IMR-90 (cell line): ENCODE data around the gene SYNE1. TPM values are rescaled to one million over a fixed set of nuclear protein-coding genes. Genes with fewer than 3 reads are reported as not detected.

Source experiments
- ATAC-seq: fragments of 200-7000 bp; cut with Tn5 transposase; 2 replicates; pipeline ENCODE4 v1.9.1; 2020; ENCODE audit warnings: low read depth, mild to moderate bottlenecking, moderate library complexity
- BruUV-seq: library from RNA; stranded (reverse); fragments of 400-500 nt; replicated peaks from 2 replicates; lab custom pipeline; 2021; lab: Mats Ljungman, UMichigan
- CTCF ChIA-PET: fragments of 300-600 bp; formaldehyde crosslinking; extraction: SDS; loops from one replicate; lab custom pipeline; 2021; ENCODE audit warnings: antibody characterized with exemption; lab: Yijun Ruan, JAX
- POLR2A ChIA-PET: fragments of 300-600 bp; sonication (Branson Sonifier 250); formaldehyde crosslinking; loops from one replicate; lab custom pipeline; 2022; ENCODE audit warnings: antibody characterized with exemption; ENCODE audit not compliant: unreplicated experiment; lab: Charles Lee
- DNase-seq: peaks from one replicate; pipeline ENCODE4 v3.0.0; 2013
- H2AFZ ChIP-seq: replicated peaks from 2 replicates; pipeline ENCODE3; 2013; ENCODE audit warnings: low read length, mild to moderate bottlenecking; ENCODE audit not compliant: poor library complexity
- H2AK5ac ChIP-seq: 2 replicates; pipeline ENCODE4 v1.6.1; 2013; ENCODE audit warnings: low read depth, low read length, inconsistent platforms
- H2AK9ac ChIP-seq: replicated peaks from 2 replicates; pipeline ENCODE3; 2013; ENCODE audit warnings: mild to moderate bottlenecking, low read depth, low read length, moderate library complexity; ENCODE audit not compliant: poor library complexity
- H2BK120ac ChIP-seq: 2 replicates; pipeline ENCODE4 v1.6.1; 2013; ENCODE audit warnings: low read depth, low read length, inconsistent platforms
- H2BK15ac ChIP-seq: 3 replicates; pipeline ENCODE4 v1.6.1; 2013; ENCODE audit warnings: low read depth, low read length, inconsistent platforms
- H2BK20ac ChIP-seq: 2 replicates; pipeline ENCODE4 v1.6.1; 2013; ENCODE audit warnings: low read depth, mild to moderate bottlenecking, inconsistent platforms, low read length, moderate library complexity
- H2BK5ac ChIP-seq: 2 replicates; pipeline ENCODE4 v1.6.1; 2013; ENCODE audit warnings: mild to moderate bottlenecking, low read depth, low read length, inconsistent platforms; ENCODE audit not compliant: poor library complexity, severe bottlenecking
- H3K14ac ChIP-seq: replicated peaks from 2 replicates; pipeline ENCODE4 v1.6.1; 2013; ENCODE audit warnings: low read depth, low read length, inconsistent platforms
- H3K18ac ChIP-seq: 2 replicates; pipeline ENCODE4 v1.6.1; 2013; ENCODE audit warnings: low read depth, low read length, control low read depth
- H3K23ac ChIP-seq: 2 replicates; pipeline ENCODE4 v1.6.1; 2013; ENCODE audit warnings: low read depth, low read length, inconsistent platforms
- H3K27ac ChIP-seq: 2 replicates; pipeline ENCODE4 v1.5.1; 2013; ENCODE audit warnings: mild to moderate bottlenecking, control low read depth, low read length; ENCODE audit not compliant: insufficient read depth
- H3K27me3 ChIP-seq: 2 replicates; pipeline ENCODE4 v1.6.1; 2013; ENCODE audit warnings: low read length; ENCODE audit not compliant: control insufficient read depth, insufficient read depth
- H3K36me3 ChIP-seq: 2 replicates; pipeline ENCODE4 v1.6.1; 2013; ENCODE audit warnings: low read length, mixed read lengths; ENCODE audit not compliant: control insufficient read depth, insufficient read depth
- H3K4ac ChIP-seq: 2 replicates; pipeline ENCODE4 v1.6.1; 2013; ENCODE audit warnings: low read depth, low read length, inconsistent platforms
- H3K4me1 ChIP-seq: 2 replicates; pipeline ENCODE4 v1.6.1; 2013; ENCODE audit warnings: low read length, mixed read lengths; ENCODE audit not compliant: control insufficient read depth, insufficient read depth
- H3K4me2 ChIP-seq: 2 replicates; pipeline ENCODE4 v1.6.1; 2013; ENCODE audit warnings: low read depth, mild to moderate bottlenecking, control low read depth, low read length, moderate library complexity
- H3K4me3 ChIP-seq: 2 replicates; pipeline ENCODE4 v1.5.1; 2013; ENCODE audit warnings: low read depth, mild to moderate bottlenecking, control low read depth, low read length, moderate library complexity; ENCODE audit not compliant: insufficient read depth
- H3K56ac ChIP-seq: 2 replicates; pipeline ENCODE4 v1.6.1; 2013; ENCODE audit warnings: low read length, inconsistent platforms; ENCODE audit not compliant: insufficient read depth; ENCODE audit errors: extremely low read depth
- H3K79me1 ChIP-seq, 2 experiments: 2 replicates each; pipeline ENCODE4 v1.6.1; 2013; ENCODE audit warnings: low read length in 2 of 2, inconsistent platforms in 1 of 2, low read depth in 1 of 2
- H3K9ac ChIP-seq: 2 replicates; pipeline ENCODE4 v1.6.1; 2013; ENCODE audit warnings: low read depth, low read length, control low read depth
- H3K9me1 ChIP-seq: 2 replicates; pipeline ENCODE4 v1.6.1; 2013; ENCODE audit warnings: low read length, inconsistent platforms; ENCODE audit not compliant: insufficient read depth
- H3K9me3 ChIP-seq: 2 replicates; pipeline ENCODE4 v1.6.1; 2013; ENCODE audit warnings: low read length; ENCODE audit not compliant: control insufficient read depth, insufficient read depth
- H4K20me1 ChIP-seq: 2 replicates; pipeline ENCODE4 v1.6.1; 2013; ENCODE audit warnings: low read length, inconsistent platforms; ENCODE audit not compliant: insufficient read depth
- H4K5ac ChIP-seq: 2 replicates; pipeline ENCODE4 v1.6.1; 2013; ENCODE audit warnings: mild to moderate bottlenecking, low read depth, low read length, control low read depth
- H4K8ac ChIP-seq, 2 experiments: 2 replicates each; pipeline ENCODE4 v1.6.1; 2013; ENCODE audit warnings: low read depth in 2 of 2, low read length in 2 of 2, control low read depth in 1 of 2, inconsistent platforms in 1 of 2
- H4K91ac ChIP-seq: 2 replicates; pipeline ENCODE4 v1.6.1; 2013; ENCODE audit warnings: low read depth, low read length, inconsistent platforms; ENCODE audit not compliant: insufficient read depth
- NFE2L2 ChIP-seq: fragments of 150-350 bp; IDR thresholded peaks from 2 replicates; pipeline ENCODE4 v1.6.1; 2016; ENCODE audit warnings: low read depth, mild to moderate bottlenecking, low read length
- RAD21 ChIP-seq: IDR thresholded peaks from 2 replicates; pipeline ENCODE4 v1.6.1; 2012; ENCODE audit warnings: low read length, improper control_type of control experiment
- RCOR1 ChIP-seq: IDR thresholded peaks from 2 replicates; pipeline ENCODE4 v1.6.1; 2012; ENCODE audit warnings: mild to moderate bottlenecking, low read length, improper control_type of control experiment; ENCODE audit not compliant: insufficient replicate concordance
- WGBS, 2 experiments: methylation state at CpG; one replicate each; pipeline versions ENCODE4 v1.1.5 to v1.1.7; 2013; ENCODE audit warnings: missing lambda C conversion rate in 2 of 2; ENCODE audit not compliant: insufficient read length in 1 of 2; ENCODE audit errors: extremely low coverage in 2 of 2; 5-methylcytosine and 5-hydroxymethylcytosine counted together
- dilution Hi-C: fragments of 300-500 bp; cut with HindIII; formaldehyde crosslinking; loops from one replicate; pipeline ENCODE4 v1.14.3; 2018; ENCODE audit warnings: low sequenced_read_pairs; ENCODE audit not compliant: unreplicated experiment
- in situ Hi-C: fragments of 300-500 bp; cut with MboI; formaldehyde crosslinking; loops from 3 replicates; pipeline ENCODE4 v1.14.3; 2019; ENCODE audit warnings: low sequenced_read_pairs, inconsistent platforms, mixed read lengths
- intact Hi-C: fragments of 100-400 bp; cut with micrococcal nuclease; formaldehyde crosslinking; loops from 2 replicates; pipeline ENCODE4 v1.10.0; 2022
- polyA plus RNA-seq, 3 experiments: library from polyadenylated mRNA; depleted of rRNA; stranded (reverse); fragments of >200 nt; gene quantifications; 2 replicates each; pipeline ENCODE4 v1.2.3, GENCODE V29; 2012; ENCODE audit warnings: low replicate concordance in 1 of 3
- total RNA-seq: library from RNA; depleted of rRNA; stranded (reverse); fragments of >200 nt; gene quantifications from 2 replicates; pipeline ENCODE4 v1.2.3, GENCODE V29; 2012
- TF ChIP-seq, protein P1 (sequence below): fragments of 150-350 bp; IDR thresholded peaks from 2 replicates; pipeline ENCODE4 v1.6.1; 2016; ENCODE audit warnings: low read depth, mild to moderate bottlenecking, low read length, moderate library complexity, borderline replicate concordance

The SYNE1 gene
- total and polyA plus RNA-seq, 2 of the 4 experiments (the other 2 are of a cell fraction) = 34.1 to 159 TPM

GRCh38 chr6:152122434-152122833, 514.7 kb downstream of the SYNE1 start:
- no peak overlapping the region for H3K56ac ChIP-seq
- BruUV-seq = no TSS peak
- ATAC-seq (no peak), DNase-seq (no peak)
- H2BK20ac ChIP-seq = no peak overlapping the region
- H2AK5ac ChIP-seq = no peak overlapping the region
- CTCF ChIA-PET = interaction anchor here (0.9 kb wide), 1 partner anchor 357 kb away, joined by 4 read pairs; no protein-coding TSS in a partner anchor
- H2AFZ ChIP-seq = no peak overlapping the region
- no peak overlapping the region for H2BK5ac ChIP-seq
- no peak overlapping the region for H3K27ac ChIP-seq
- no peak overlapping the region for H4K8ac ChIP-seq
- POLR2A ChIA-PET = no interaction called here
- dilution Hi-C loops = no loop called here
- intact Hi-C loops = loop anchor here (10.0 kb wide), 2 partner anchors 448 to 678 kb away; no protein-coding TSS in a partner anchor
- no peaks in the 10 kb centered on the region for H4K20me1 ChIP-seq
- no peak overlapping the region for H2BK15ac ChIP-seq
- no peak overlapping the region for H3K14ac ChIP-seq
- H3K18ac ChIP-seq = no peak overlapping the region
- no peak overlapping the region for H3K23ac ChIP-seq
- peaks cover 20% of the 10 kb centered on the region for H3K36me3 ChIP-seq
- no peak overlapping the region for H3K4me2 ChIP-seq
- H4K91ac ChIP-seq = no peak overlapping the region
- H3K79me1 ChIP-seq = no peaks in the 10 kb centered on the region
- no peak overlapping the region for H2AK9ac ChIP-seq
- H3K9ac ChIP-seq = no peak overlapping the region
- no peak overlapping the region for H2BK120ac ChIP-seq
- TF ChIP-seq RCOR1 (no peak), RAD21 (no peak), NFE2L2 (no peak)
- TF ChIP-seq, protein P1, sequence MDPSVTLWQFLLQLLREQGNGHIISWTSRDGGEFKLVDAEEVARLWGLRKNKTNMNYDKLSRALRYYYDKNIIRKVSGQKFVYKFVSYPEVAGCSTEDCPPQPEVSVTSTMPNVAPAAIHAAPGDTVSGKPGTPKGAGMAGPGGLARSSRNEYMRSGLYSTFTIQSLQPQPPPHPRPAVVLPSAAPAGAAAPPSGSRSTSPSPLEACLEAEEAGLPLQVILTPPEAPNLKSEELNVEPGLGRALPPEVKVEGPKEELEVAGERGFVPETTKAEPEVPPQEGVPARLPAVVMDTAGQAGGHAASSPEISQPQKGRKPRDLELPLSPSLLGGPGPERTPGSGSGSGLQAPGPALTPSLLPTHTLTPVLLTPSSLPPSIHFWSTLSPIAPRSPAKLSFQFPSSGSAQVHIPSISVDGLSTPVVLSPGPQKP = no peak
- no peaks in the 10 kb centered on the region for H3K27me3 ChIP-seq
- H3K4me1 ChIP-seq = peaks cover 2% of the 10 kb centered on the region
- H3K9me3 ChIP-seq = no peaks in the 10 kb centered on the region
- H4K5ac ChIP-seq = no peak overlapping the region
- no peak overlapping the region for H3K4ac ChIP-seq
- no peak overlapping the region for H3K4me3 ChIP-seq
- 100% methylated on average over 2 of the region's 12 CpGs; no CpG with 5 or more reads in 1 of the 2 experiments for WGBS, 2 experiments
- H3K9me1 ChIP-seq = no peaks in the 10 kb centered on the region
- in situ Hi-C loops = loop anchor here (5.0 kb wide), 1 partner anchor 360 kb away; no protein-coding TSS in a partner anchor
